Kidney glomerular epithelial cell (primary cell): ENCODE measurements around the gene KRT4.
"Not testable (repeated sequence)": the region's sequence is repeated elsewhere in the genome, so short reads cannot be mapped to it uniquely, and the experiment has no call there.

Experiments
- DNase-seq: peaks from one replicate; lab custom pipeline; 2025; lab: John Stamatoyannopoulos, UW

KRT4 gene

DNA sequence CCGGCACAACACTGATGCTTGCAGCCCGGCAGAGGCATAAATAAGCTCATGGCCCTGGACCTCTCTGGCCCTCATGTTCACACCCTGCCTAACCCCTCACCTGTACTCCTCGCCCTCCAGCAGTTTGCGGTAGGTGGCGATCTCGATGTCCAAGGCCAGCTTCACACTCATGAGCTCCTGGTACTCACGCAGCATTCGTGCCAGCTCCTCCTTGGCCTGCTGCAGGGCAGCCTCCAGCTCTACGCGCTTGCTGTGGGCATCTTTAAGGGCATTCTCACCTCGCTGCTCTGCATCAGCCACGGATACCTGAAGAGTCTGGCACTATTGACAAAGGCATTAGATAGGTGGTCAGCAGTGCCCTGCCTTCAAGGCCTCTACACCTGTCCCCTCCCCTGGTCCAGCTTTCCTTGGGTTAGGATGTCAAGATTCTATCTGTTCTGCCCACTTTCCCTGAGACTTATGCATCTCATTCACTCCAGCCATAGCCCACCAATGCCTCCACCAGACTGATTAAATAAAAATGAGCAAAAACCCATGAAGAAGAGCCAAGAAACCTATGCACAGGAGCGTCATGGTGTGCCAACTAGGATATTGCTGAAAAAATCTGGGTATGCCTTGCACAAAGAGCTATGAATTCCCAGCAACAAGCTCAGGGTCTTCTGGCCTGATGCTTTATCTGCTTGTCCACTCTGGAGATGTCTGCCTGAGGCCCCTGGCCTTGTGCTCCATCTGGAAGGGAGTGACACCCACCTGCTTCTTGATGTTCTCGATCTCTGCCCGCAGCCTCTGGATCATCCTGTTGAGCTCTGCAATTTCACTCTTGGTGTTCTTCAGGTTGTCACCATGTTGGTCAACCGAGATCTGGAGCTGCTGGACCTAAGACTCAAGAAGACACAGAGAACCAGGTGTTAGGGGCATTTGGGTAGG is 6.1 kb downstream of the KRT4 start:
- no peak for DNase-seq

DNA sequence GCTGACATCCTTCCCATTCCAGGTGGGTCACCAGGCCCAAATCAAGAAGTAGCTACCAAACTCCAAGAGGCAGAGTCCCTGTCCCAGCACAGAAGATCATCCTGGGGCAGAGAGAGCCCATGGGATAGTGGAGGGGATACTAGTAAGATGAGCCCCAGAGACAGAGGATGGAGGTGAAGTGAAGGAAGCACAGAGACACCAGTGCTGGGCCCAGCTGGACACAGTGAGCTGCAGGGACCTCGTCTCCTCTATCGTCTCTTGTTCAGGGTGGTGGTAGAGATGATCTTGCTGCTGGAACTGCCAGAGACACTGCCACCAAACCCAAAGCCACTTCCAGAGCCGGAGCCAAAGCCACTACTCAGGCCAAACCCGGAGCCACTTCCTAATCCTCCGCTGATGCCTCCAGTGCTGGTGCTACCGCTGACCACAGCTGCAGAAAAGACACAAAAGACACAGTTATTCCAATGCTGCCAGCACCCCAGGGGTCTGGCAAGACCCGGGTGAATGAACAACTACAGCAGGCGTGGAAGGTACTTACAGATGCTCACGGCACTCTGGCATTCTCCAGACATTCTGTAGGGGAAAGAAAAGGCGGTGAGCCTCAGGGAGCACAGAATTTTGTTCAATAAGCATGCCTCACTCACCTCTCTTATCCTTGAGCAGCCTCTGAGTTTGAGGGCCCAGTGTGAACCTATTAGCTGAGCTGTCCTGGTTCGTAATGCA is 6.9 kb downstream of the KRT4 start:
- DNase-seq: no peak

GRCh38 chr12:52806169-52806811 is 7.6 kb downstream of the KRT4 start:
- no peak for DNase-seq

- DNase-seq: no peak
Measured at GRCh38 chr12:52805739-52806138, 8.2 kb downstream of the KRT4 start.

DNA sequence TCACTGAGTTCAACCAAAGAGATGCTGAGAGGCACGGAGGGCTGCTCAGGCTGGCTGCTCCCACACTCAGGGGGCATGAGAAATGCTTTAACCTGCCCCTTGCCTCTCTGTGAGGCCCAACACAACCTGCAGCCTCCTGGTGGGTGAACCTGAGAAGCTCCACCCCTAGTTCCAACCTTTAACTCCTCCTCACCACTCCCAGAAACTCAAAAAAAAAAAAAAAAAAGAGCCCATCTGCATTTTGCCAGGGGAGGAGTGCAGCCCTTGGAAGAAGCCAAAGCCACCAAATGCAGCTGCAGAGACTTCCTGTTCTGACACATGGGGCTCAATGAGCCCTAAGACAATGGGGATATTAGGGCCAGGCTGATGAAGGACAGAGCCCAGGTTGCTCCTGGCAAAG is 8.9 kb downstream of the KRT4 start:
- DNase-seq: no peak

DNA sequence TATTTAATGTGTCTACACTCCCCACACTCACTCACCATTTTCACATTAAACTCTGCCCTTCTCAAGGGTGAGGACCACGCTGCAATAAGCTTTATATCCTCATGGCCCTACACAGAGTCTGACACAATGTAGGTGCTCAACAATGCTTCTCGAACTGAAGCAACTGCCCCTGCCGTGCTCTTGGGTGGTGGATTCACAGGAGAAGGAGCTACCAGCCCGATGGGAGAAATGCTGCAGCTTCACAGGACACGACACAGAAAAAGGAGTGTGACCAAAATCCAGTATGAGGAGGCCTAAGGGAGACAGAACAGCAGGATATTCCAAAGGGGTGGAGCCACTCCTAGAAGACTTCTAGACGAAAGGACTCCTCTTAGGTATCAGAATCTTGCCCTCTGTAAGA is 11.5 kb downstream of the KRT4 start:
- no peak for DNase-seq

DNA sequence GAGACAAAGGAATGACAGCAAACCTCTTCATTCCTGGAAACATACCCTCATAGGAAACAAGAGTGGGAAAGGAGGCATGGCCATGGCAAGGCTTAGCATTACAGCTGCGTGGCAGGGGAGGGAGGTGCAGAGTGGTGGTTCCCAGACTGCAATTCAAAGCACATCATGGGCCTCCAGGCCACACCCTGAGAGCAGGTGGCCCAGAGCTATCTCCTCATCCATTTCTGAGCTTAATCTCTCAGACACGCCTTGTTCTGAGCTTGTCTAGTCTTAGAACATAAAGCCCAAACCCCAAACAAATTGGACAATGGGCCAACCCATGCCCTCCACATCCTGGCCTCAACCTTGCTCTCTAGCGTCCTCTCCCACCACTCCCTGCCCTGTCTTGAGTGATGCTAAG is 12.1 kb downstream of the KRT4 start:
- no peak for DNase-seq

DNA sequence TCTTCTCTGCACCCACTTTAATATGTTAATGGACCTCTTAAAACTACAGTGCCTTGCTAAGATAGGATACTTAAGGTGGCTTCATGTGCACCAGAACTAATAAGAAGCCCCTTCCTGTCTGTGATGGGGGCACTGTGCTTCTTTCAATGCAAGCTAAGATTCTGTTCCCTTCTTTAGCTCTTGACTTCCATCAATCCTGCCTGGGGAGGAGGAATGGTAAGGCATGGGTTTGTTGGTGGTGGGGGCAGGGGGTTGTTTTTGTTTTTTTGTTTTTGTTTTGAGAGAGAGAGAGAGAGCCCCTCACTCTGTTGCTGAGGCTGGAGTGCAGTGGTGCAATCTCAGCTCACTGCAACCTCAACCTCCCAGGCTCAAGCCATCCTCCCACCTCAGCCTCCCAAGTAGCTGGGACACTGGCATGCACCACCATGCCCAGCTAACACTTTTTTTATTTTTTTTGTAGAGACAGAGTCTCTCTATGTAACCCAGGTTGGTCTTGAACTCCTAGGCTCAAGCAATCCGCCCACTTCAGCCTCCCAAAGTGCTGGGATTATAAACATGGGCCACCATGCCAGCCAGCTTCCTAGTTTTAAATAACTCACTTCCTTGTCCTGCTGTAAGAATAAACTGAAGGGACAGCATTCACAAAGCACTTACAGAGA is 13.5 kb downstream of the KRT4 start:
- DNase-seq: no peak

- DNase-seq: no peak
Measured at GRCh38 chr12:52799505-52800211, 14.3 kb downstream of the KRT4 start.

GRCh38 chr12:52798671-52799504 is 15.0 kb downstream of the KRT4 start:
- DNase-seq: peak; percentile 93

DNA sequence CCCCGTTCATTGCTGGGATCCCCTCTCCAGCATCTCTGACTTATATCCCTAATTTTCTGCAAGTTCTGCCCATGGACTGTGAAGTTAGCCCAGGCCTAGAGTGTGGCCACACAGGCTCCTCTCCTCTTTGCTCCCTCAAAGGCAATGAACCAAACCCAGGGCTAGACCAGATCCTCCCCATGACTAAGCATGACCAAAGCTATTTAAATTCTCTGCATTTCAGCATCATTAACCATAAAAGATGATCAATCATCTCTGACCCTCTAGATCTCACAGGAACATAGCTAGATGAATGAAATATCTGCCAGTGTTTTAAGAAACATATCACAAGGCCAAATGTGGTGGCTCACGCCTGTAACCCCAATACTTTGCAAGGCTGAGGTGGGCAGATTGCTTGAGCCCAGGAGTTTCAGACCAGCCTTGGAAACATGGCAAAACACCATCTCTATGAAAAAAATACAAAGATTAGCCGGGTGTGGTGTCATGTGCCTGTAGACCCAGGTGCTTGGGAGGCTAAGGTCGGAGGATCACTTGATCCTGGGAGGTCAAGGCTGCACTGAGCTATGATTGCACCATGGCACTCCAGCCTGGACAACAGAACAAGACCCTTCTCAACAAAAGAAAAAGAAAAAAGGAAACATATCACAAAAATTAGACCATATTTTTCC is 15.8 kb downstream of the KRT4 start:
- peak; percentile 84 for DNase-seq

DNA sequence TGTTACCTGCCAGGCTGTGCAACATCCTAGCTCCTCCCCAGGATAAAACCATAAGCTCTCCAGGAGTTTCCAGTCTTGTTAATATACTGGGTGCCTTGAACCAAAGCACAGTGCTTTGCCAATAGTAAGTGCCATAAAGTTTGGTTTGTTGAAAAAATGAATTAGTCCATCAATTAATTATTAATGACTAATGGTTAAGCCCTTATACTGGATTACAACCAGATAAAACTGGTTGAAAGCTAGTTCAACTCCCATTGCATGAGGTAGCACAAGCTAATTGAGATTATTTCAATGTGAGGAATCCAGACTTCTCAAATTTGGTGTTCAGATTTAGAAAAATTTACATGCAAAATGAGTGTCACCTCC is 16.4 kb downstream of the KRT4 start:
- DNase-seq: no peak

- no peak for DNase-seq
Measured at GRCh38 chr12:52796839-52797528, 16.9 kb downstream of the KRT4 start.

DNA sequence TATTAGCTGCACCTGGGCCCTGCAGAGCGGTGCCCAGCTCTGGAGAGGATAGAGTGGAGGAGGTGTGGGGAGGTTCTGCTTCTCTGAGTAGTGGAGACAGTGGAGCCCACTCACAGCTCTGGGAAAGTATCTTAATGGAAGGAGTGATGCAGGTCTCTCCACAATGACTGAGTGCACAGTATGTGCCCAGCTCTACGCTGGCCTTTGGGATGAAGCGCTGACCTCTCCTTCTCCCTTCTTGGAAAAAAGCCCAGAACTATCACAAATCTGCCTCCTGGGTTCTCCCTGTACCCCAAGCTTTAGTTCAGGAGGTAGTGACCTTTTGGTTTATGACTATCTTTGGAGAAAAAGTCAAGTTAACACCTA is 17.5 kb downstream of the KRT4 start:
- DNase-seq: no peak

DNA sequence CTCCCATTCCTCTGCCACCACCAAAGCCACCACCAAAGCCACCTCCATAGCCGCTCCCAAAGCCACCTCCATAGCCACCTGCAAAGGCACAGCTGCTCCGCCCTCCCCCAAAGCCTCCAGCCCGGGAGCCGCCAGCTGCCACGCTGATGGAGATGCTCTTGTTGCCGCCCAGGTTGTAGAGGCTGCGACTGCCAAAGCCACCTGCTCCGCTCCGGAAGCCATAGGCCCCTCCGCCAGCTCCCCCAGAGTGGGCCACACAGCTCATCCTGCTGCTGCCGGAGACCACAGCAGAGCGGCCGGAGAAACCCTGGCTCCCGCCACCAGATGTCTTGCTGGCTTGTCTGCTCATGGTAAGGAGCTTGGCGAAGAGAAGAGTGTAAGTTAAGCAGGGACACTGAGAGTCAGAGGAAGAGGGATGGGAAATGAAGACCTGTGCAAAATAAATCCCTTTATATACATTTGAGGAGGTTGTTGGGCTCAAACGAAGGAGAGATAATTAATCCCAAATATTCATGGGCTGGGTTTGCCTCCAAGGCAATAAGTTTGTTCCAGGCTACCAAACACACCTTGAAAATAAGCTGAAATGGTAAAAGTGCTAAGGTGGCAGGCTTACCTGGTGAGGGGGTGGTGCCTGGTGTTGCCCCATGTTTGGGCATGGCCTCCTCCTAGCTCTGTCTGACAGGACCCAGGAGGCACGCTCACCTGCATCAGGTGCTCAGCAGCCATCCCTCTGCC is 18.1 kb downstream of the KRT4 start, which contains the start of gene KRT3:
Gene KRT3, minus strand, starts transcription at position 424 of the 735 bp plus-strand sequence. Its CDS starts 75 bp downstream, at position 349.
- DNase-seq: no peak

- not testable (repeated sequence) for DNase-seq
Measured at GRCh38 chr12:52795332-52795674, 18.6 kb downstream of the KRT4 start.

GRCh38 chr12:52794479-52795331 is 19.2 kb downstream of the KRT4 start:
- DNase-seq: peak; percentile 36
